Rectal smooth muscle tissue (tissue), 1 donor: ENCODE measurements around the gene C3.
"Not testable (repeated sequence)": the region's sequence is repeated elsewhere in the genome, so short reads cannot be mapped to it uniquely, and the experiment has no call there.

ENCODE experiments used
- H3K27ac ChIP-seq: one replicate; pipeline ENCODE4 v1.7.0; 2013; ENCODE audit warnings: low read depth, low read length, inconsistent platforms
- H3K27me3 ChIP-seq: one replicate; pipeline ENCODE4 v1.7.0; 2013; ENCODE audit warnings: low read length; ENCODE audit not compliant: control insufficient read depth, insufficient read depth
- H3K36me3 ChIP-seq: one replicate; pipeline ENCODE4 v1.7.0; 2013; ENCODE audit warnings: low read length; ENCODE audit not compliant: control insufficient read depth, insufficient read depth
- H3K4me1 ChIP-seq: one replicate; pipeline ENCODE4 v1.7.0; 2013; ENCODE audit warnings: low read length; ENCODE audit not compliant: control insufficient read depth, insufficient read depth
- H3K4me3 ChIP-seq: one replicate; pipeline ENCODE4 v1.7.0; 2013; ENCODE audit warnings: low read length
- H3K9ac ChIP-seq: one replicate; pipeline ENCODE4 v1.7.0; 2013; ENCODE audit warnings: low read length

Gene C3

GRCh38 chr19:6672693-6673290 is 47.7 kb downstream of the C3 start:
- no peak overlapping the region for H3K4me3 ChIP-seq

GRCh38 chr19:6671960-6672359 is 48.5 kb downstream of the C3 start:
- H3K27ac ChIP-seq: no peak overlapping the region
- no peak overlapping the region for H3K9ac ChIP-seq
- H3K27me3 ChIP-seq: no peaks in the 10 kb centered on the region
- H3K4me3 ChIP-seq: no peak overlapping the region
- no peaks in the 10 kb centered on the region for H3K4me1 ChIP-seq
- H3K36me3 ChIP-seq: no peaks in the 10 kb centered on the region

More at GRCh38 chr19:6672693-6673290, 47.7 kb downstream of the C3 start:
- no peaks in the 10 kb centered on the region for H3K27me3 ChIP-seq
- no peaks in the 10 kb centered on the region for H3K4me1 ChIP-seq
- no peak overlapping the region for H3K27ac ChIP-seq
- H3K36me3 ChIP-seq: no peaks in the 10 kb centered on the region
- H3K9ac ChIP-seq: no peak overlapping the region

DNA sequence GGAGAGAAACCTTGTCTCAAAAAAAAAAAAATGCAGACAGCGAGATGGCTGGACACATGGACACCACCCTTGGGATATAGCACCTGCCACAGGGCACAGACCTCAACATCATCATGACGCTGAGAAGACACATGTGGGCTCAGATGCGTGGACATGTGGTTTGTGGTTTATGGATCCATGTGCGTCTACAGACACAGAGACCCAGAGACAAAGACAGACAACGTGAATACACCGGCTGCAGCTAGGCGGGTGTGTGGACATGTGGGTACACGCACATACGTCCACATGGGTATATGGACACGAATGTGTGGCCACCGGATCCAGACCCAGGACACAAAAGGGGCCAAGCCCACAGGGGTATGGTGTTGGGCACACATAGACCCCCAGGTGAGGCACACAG is 51.8 kb downstream of the C3 start:
- no peak overlapping the region for H3K27ac ChIP-seq
- no peaks in the 10 kb centered on the region for H3K27me3 ChIP-seq
- peak overlapping the region; percentile 15 for H3K4me3 ChIP-seq
- no peak overlapping the region for H3K9ac ChIP-seq
- H3K36me3 ChIP-seq: no peaks in the 10 kb centered on the region
- H3K4me1 ChIP-seq: no peaks in the 10 kb centered on the region

- H3K36me3 ChIP-seq: no peaks in the 10 kb centered on the region
- no peaks in the 10 kb centered on the region for H3K4me1 ChIP-seq
- no peak overlapping the region for H3K4me3 ChIP-seq
- no peaks in the 10 kb centered on the region for H3K27me3 ChIP-seq
- no peak overlapping the region for H3K9ac ChIP-seq
- no peak overlapping the region for H3K27ac ChIP-seq
Observed at GRCh38 chr19:6667114-6667627, 53.3 kb downstream of the C3 start.

DNA sequence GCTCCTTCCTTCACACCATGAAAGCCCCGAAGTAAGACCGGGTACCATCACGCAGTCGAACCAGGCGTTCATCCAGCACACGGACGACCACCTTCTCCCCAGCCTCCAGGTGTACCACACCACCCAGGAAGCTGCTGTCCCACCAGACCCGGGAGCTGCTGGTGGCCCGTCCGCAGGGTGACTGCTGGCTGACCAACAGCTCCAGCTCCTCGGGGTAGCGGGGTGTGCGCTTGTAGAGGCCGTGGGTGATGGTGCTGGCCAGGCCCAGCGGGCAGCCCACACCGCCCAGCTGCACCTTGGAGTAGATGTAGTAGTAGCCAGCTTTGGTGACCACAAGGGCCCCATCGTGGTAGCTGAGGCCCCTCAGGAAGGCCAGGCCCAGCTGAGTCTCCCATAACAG is 55.5 kb downstream of the C3 start:
- Histone ChIP-seq H3K4me1 (no peaks in the 10 kb centered on the region), H3K27ac (no peak overlapping the region), H3K36me3 (no peaks in the 10 kb centered on the region), H3K27me3 (no peaks in the 10 kb centered on the region), H3K4me3 (no peak overlapping the region), H3K9ac (no peak overlapping the region)

- Histone ChIP-seq H3K4me3 (no peak overlapping the region), H3K9ac (no peak overlapping the region), H3K36me3 (no peaks in the 10 kb centered on the region), H3K4me1 (no peaks in the 10 kb centered on the region), H3K27me3 (no peaks in the 10 kb centered on the region), H3K27ac (no peak overlapping the region)
Observed at GRCh38 chr19:6663236-6664201, 56.9 kb downstream of the C3 start.

DNA sequence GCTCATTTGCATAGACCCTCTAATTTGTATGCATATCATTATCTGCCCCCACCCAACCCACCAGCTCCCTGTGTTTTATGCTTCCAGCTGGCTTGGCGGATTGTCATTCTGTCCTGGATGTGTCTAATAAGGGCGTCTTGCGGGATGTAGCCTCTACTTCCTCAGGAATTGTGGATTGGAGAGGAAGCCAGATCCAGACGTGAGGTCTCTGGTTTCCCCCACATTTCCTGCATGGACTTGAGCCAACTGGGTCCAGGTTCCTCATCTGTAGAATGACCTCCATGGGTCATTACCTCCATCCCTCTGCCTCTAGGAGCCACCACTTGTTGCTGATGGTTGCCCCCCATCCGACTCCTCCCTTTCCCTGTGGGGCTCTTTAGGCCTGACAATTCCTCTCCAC is 57.7 kb downstream of the C3 start:
- Histone ChIP-seq H3K9ac (no peak overlapping the region), H3K4me3 (no peak overlapping the region), H3K4me1 (no peaks in the 10 kb centered on the region), H3K27me3 (no peaks in the 10 kb centered on the region), H3K36me3 (no peaks in the 10 kb centered on the region), H3K27ac (no peak overlapping the region)

DNA sequence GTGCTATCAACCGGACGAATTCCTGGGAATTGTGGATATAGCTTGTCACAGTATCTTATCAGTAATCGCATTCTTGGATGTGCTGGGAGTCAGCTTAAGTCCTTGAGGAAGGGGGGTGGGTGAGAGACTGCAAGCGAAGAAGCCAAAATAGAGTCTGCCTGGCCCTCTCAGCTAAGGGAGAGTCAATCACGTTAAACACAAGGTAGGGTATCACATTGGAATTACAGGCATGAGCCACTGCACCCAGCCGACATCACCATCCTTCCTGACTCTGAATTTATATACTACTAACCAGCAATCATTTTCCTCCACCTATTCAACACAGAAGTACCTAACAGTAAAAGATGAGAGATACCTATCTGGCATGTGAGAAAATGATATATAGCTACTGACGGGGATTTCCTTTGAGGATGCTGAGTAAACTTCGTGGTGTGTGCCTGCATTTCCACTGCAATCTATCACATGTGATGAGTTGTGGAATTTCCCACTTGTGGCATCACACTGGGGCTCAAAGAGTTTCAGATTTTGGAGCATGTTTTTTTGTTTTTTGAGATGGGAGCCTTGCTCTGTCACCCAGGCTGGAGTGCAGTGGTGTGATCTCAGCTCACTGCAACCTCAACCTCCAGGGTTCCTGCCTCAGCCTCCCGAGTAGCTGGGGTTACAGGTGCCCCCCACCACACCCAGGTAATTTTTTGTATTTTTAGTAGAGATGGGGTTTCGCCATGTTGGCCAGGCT is 58.8 kb downstream of the C3 start:
- not testable (repeated sequence) for H3K4me3 ChIP-seq, H3K27me3 ChIP-seq, H3K9ac ChIP-seq, H3K36me3 ChIP-seq, H3K27ac ChIP-seq, H3K4me1 ChIP-seq

DNA sequence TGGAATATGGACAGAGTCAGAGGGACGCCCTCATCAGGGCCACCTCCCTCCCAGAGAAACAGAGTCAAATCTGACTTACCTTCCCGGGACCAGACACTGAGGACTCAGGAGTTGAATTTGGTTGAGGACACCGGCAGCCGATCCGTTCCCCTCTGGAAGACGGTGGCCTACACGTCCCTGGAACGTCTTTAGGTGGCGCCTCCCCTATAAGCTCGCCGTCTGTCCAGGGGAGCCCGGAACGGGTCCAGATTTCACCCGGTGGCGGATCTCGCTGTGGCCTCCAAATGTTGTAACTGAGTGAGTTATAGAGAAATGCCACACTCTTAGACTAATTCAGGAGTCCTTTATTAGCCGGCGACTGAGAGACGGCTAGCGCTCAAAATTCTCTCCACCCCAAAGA is 59.5 kb downstream of the C3 start:
- Histone ChIP-seq H3K4me1 (no peaks in the 10 kb centered on the region), H3K27me3 (no peaks in the 10 kb centered on the region), H3K4me3 (no peak overlapping the region), H3K27ac (no peak overlapping the region), H3K9ac (no peak overlapping the region), H3K36me3 (no peaks in the 10 kb centered on the region)

GRCh38 chr19:6656390-6656789 is 64.1 kb downstream of the C3 start:
- H3K27me3 ChIP-seq, H3K4me1 ChIP-seq, H3K27ac ChIP-seq, H3K4me3 ChIP-seq, H3K9ac ChIP-seq, H3K36me3 ChIP-seq: not testable (repeated sequence)

DNA sequence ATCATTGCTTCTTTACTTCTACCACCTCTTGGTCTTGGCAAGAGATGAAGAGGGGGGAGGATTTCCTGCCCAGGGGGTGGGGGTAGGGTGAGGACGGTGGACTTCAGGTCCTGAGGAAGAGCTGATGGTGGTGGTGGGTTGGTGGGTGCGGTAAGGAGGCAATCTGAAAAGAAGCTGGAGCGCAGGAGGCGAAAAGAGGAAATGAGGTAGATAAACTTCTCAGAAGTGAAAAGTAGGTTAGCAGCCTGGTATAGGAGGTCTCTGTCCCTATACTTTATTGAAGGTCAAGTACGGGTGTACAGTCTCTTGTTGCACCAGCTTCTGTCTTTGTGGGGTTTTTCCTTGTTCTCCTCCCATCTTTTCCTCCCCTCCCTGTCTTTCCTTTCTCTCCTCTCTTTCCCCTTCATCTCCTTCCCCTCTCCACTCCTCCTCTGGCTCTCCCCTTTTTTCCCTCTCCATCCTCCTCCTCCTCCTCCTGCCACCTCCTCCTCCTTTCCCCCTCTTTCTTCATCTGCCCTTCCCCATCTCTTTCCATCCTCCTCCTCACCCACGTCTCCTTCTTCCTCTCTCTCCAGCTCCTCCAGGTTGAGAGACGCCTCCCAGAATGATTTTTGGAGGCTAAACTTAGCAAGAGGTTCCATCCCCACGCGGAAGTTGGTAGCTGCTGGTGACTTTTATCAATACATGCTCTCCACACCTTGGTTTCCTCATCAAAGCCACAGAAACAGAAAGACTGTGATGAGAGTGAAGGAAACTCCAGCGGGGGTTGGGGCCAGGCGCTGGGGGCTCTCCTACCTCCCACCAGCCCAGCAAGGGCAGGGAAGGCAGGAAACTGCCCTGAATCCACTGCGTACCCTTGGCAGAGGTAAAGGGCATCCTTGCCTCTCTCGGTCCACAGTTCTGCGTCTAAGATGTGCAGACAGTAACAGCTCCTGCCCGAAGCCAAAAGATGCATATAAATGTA is 65.8 kb downstream of the C3 start:
- Histone ChIP-seq H3K27ac (no peak overlapping the region), H3K9ac (no peak overlapping the region)

GRCh38 chr19:6652805-6653094 is 67.7 kb downstream of the C3 start:
- no peaks in the 10 kb centered on the region for H3K4me1 ChIP-seq
- no peak overlapping the region for H3K27ac ChIP-seq
- H3K27me3 ChIP-seq: no peaks in the 10 kb centered on the region
- H3K4me3 ChIP-seq: no peak overlapping the region
- H3K9ac ChIP-seq: no peak overlapping the region
- no peaks in the 10 kb centered on the region for H3K36me3 ChIP-seq

More for the DNA sequence above, 65.8 kb downstream of the C3 start:
- H3K4me3 ChIP-seq: no peak overlapping the region
- no peaks in the 10 kb centered on the region for H3K36me3 ChIP-seq
- H3K27me3 ChIP-seq: no peaks in the 10 kb centered on the region
- H3K4me1 ChIP-seq: no peaks in the 10 kb centered on the region
